ENCODE measurements around the gene INSIG2.

The INSIG2 gene

GRCh38 chr2:118102433-118103082 lies 14.3 kb downstream of the INSIG2 start:
- DNase-seq (ENCODE audit: low read depth), result no peak

- no peak for DNase-seq (ENCODE audit: low read depth)
Observed at GRCh38 chr2:118103951-118104940, 16.0 kb downstream of the INSIG2 start.

GRCh38 chr2:118105497-118105896 lies 17.2 kb downstream of the INSIG2 start:
- DNase-seq (ENCODE audit: low read depth), result no peak

- no peak for DNase-seq (ENCODE audit: low read depth)
Observed at GRCh38 chr2:118106926-118107325, 18.7 kb downstream of the INSIG2 start.

GRCh38 chr2:118110310-118110709 lies 22.0 kb downstream of the INSIG2 start:
- DNase-seq (ENCODE audit: low read depth), result no peak

- no peak for DNase-seq (ENCODE audit: low read depth)
Observed at GRCh38 chr2:118110991-118111390, 22.7 kb downstream of the INSIG2 start.

- DNase-seq (ENCODE audit: low read depth), result no peak
Observed at GRCh38 chr2:118112771-118113334, 24.6 kb downstream of the INSIG2 start.

GRCh38 chr2:118114863-118115262 lies 26.6 kb downstream of the INSIG2 start:
- no peak for DNase-seq (ENCODE audit: low read depth)

- no peak for DNase-seq (ENCODE audit: low read depth)
Observed at GRCh38 chr2:118115761-118116160, 27.5 kb downstream of the INSIG2 start.

- DNase-seq (ENCODE audit: low read depth), result no peak
Observed at GRCh38 chr2:118118479-118118878, 30.2 kb downstream of the INSIG2 start.

- DNase-seq (ENCODE audit: low read depth), result no peak
Observed at GRCh38 chr2:118119158-118119727, 31.0 kb downstream of the INSIG2 start.

- DNase-seq (ENCODE audit: low read depth), result no peak
Observed at GRCh38 chr2:118119761-118120400, 31.6 kb downstream of the INSIG2 start.

- no peak for DNase-seq (ENCODE audit: low read depth)
Observed at GRCh38 chr2:118120401-118120780, 32.1 kb downstream of the INSIG2 start.

- no peak for DNase-seq (ENCODE audit: low read depth)
Observed at GRCh38 chr2:118121101-118121500, 32.8 kb downstream of the INSIG2 start.

- no peak for DNase-seq (ENCODE audit: low read depth)
Observed at GRCh38 chr2:118121986-118122524, 33.8 kb downstream of the INSIG2 start.

- no peak for DNase-seq (ENCODE audit: low read depth)
Observed at GRCh38 chr2:118122594-118123281, 34.5 kb downstream of the INSIG2 start.

- DNase-seq (ENCODE audit: low read depth), result no peak
Observed at GRCh38 chr2:118123561-118124232, 35.4 kb downstream of the INSIG2 start.

- no peak for DNase-seq (ENCODE audit: low read depth)
Observed at GRCh38 chr2:118124288-118124891, 36.1 kb downstream of the INSIG2 start.

- no peak for DNase-seq (ENCODE audit: low read depth)
Observed at GRCh38 chr2:118127250-118127649, 39.0 kb downstream of the INSIG2 start.

GRCh38 chr2:118128826-118129225 lies 40.6 kb downstream of the INSIG2 start:
- no peak for DNase-seq (ENCODE audit: low read depth)
